NCI-H187 (cell line): ENCODE measurements around the gene MYO1C.
"Not testable (repeated sequence)": the region's sequence is repeated elsewhere in the genome, so short reads cannot be mapped to it uniquely, and the experiment has no call there.

ENCODE experiments used
- DNase-seq, 2 experiments: peaks; one replicate each; lab custom pipeline; 2025; lab: John Stamatoyannopoulos, UW

The MYO1C gene

DNA sequence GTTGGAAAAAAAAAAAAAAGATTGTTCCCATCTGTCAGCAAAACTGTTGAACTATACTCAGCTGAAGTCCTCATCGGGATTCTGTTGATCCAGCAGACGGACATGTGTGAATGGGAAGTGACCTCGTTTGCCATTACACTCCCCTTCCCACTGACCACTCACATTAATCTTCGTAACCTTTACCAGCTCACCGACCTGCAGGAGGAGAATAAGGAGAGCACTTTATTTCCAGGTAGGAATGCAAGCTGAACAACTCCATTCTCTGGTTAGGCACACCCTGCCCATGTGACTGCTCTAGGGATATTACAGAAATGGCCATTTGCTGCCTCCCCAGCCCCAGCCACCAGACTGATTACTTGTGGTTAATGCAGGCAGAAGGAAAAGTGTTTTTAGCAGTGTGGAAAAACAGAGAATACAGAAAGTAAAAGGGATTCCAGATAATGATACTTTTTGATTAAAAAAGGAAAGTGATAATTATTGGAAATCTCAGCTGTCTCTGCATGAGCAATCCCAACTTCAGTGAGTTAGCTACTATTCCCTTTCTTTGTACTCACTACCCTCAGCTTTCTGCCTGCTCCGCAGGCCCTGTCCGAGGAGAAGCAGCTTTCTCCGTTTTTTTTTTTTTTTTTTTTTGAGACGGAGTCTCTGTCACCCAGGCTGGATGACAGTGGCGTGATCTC is 68.9 kb downstream of the MYO1C start:
- DNase-seq, result no peak

DNA sequence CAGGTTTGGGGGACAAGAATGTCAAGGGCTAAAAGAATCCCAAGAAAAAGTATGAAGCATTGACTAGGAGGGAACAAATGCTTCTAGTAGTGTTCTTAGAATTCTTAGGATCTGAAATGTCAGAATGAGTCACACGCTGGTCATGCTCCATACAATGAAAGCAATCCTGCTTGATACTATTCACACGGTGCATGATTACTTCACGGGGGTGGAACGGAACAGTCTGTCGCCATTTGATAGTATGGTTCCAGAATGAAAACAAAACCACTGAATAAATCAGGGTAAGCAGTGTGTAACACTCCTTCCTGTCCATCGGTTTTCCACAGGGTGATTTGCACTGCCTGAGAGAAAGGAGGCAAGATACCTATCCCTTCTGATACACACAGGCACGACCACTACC is 69.6 kb downstream of the MYO1C start:
- DNase-seq, result no peak

DNA sequence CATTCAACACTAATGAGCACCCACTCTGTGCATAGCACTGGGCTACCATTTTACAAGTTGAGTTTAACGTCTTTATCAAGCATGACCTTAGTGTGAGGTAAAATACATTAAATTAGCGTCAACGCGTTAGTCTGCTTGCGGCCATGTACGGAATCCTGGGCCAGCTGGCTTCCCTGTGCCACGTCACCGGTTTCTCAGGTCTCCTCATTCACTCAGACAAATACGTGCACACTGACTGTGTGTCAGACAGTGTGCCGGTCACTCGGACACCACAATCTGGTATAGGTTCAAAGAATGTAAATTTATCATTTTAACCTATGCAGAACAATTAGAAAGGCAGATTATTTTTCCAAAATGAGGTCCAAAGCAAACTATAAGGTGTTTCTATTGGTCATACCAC is 71.0 kb downstream of the MYO1C start:
- DNase-seq, result no peak

- no peak for DNase-seq
These were observed 71.5 kb downstream of the MYO1C start for GRCh38 chr17:1420981-1421380.

- no peak for DNase-seq
These were observed 72.3 kb downstream of the MYO1C start for GRCh38 chr17:1420163-1420562.

- DNase-seq, result not testable (repeated sequence)
These were observed 74.0 kb downstream of the MYO1C start for GRCh38 chr17:1418476-1418875.

DNA sequence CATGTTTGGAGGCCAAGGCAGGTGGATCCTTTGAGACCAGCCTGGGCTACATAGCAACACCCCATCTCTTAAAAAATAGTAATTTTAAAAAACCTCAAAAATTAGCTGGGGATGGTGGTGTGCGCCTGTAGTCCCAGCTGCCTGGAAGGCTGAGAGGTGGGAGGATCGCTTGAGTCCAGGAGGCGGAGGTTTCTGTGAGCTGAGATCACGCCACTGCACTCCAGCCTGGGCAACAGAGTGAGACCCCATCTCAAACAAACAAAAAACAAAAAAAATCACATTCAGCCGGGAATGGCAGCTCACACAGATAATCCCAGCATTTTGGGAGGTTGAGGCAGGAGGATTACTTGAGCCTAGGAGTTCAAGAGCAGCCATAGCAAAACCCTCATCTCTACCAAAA is 76.1 kb downstream of the MYO1C start:
- DNase-seq, result no peak

- DNase-seq, result no peak
These were observed 77.9 kb downstream of the MYO1C start for GRCh38 chr17:1414634-1415033.
